HG02623 (cell line): ENCODE measurements around the gene TTYH3.
"Not testable (repeated sequence)": the region's sequence is repeated elsewhere in the genome, so short reads cannot be mapped to it uniquely, and the experiment has no call there.

Experiments used
- ATAC-seq: cut with Tn5 transposase; IDR thresholded peaks from one replicate; pipeline ENCODE4 v1.9.1; 2021; ENCODE audit warnings: moderate library complexity; ENCODE audit not compliant: unreplicated experiment

TTYH3 gene

DNA sequence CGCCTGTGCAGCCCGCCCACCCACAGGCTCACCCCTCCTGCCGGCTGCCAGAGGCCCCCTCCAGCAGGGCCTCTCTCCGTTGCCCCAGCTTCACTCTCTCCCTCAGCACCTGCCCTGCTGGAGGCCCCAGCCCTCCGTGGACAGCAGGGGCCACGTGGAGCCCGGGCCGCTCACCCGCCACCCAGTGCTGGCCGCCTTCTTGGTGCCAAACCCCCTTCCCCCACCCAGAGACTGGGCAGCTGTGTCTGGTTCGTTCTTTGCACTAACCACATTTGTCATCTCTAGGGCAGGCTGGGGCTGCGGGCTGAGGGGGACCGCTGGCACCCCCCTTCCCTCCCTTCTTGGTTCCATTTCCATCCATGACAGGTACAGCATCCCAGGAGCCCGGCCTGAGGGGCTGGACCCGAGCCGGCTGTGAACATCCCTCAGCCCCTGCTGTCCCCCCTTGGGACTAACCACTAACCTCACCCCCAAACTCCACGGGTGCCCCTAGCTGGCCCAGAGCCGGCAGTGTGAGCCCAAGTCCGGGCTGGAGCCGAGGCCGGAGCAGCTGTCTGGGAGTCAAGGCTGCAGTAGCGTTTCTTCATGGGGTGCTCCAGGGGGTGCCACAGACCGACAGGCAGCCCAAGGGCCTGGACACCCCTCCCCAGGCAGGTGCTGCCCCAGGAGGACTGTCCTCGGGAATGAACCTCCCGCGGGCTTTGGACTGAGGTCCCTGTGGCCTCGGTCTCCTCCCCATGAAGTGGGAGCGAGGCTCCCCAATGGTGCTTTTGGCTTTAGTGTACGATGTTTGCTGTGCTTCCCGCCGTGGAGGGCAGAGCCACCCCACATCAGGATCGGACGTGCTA, 30.7 kb downstream of the TTYH3 start:
- no peak for ATAC-seq

DNA sequence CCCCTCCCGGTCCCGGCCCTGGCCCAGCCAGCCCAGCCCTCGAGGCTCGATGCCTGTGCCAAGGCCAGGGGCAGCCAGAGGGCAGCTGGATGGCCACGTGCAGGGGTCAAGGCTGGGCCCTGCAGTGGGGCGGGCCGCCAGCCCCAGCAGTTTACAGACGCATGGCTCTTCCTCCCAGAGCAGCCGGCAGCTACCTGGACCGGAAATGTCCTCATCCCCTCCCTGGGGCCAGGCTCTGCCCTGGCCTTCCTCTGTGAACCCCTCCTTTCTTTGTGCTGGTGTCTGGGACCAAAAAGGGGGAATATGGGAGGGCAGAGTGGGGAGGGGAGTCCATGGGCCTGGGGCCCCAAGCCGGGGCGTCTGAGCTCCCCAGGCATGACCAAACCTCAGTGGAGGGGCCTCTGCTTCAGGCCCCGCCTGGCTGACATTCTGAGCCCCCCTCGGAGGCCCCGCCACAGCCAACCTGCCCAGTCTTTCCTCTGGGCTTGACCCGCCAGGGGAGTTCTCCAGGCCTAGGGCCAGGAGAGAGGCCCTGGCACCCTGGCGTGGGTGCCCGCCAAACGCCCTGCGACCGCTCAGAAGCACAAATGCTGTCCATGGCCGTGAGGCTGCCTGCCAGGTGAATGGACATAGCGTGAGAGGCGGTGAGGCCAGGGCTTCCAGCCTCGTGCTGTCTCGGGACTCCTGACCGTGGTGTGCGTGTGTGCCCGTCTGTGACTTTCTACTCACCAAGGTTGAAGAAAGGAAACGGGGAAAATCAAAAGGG, 31.5 kb downstream of the TTYH3 start:
- no peak for ATAC-seq

DNA sequence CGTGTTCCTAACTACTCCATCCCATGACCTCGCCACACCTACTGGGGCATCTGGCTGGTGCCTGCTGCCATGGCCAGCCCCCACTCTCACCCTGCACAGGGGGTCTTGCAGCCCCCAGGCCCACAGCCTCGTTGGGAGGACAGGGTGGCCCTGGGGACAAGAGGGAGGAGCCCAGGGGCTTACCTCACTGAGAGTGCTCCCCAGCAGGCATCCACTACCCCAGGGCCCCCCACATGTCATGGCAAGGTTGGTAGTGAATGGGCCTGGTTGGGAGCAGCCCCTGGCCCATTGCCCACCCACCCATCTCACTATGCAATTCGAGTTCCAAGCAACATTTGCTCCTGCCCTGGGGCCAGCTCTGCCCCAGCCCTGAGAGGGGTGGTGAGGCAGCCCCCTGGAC, 32.2 kb downstream of the TTYH3 start:
- no peak for ATAC-seq

DNA sequence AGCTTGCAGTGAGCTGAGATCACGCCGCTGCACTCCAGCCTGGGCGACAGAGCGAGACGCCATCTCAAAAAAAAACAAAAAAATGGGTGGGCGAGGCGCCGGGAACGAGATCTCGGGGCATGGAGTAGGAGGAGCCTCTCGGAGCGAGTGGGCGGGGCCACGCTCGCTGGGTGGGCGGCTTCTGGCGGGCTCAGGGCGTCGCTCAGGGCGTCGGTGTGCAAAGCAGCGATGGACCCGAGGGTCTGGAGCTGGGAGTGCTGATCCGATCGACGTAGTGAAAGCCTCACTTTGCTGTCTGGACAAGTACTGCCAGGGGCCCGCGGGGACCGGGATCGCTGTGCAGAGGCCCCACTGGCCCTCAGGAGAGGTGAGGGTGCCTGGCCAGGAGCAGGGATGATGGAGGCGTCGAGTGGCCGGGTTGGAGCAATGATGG, 33.6 kb downstream of the TTYH3 start:
- ATAC-seq, result no peak

DNA sequence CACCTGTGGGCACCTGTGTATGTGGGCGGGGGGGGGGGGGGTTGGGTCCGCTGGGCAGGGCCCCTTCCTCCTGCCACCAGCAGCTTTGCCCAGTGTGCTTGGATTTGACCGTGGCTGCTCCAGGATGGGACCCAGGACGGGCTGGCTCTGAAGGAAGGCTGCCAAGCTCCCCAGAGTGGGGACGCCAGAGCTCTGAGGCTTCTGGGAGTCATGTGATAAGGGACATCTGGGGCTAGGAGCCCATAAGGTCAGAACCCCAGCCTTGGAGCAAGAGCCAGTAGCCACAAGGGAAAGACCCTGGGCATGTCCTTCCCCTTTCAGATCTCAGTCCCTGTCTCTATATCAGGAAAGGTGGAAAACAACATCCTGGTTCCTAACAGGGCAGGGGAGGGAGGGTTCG, 34.4 kb downstream of the TTYH3 start:
- ATAC-seq, result no peak

DNA sequence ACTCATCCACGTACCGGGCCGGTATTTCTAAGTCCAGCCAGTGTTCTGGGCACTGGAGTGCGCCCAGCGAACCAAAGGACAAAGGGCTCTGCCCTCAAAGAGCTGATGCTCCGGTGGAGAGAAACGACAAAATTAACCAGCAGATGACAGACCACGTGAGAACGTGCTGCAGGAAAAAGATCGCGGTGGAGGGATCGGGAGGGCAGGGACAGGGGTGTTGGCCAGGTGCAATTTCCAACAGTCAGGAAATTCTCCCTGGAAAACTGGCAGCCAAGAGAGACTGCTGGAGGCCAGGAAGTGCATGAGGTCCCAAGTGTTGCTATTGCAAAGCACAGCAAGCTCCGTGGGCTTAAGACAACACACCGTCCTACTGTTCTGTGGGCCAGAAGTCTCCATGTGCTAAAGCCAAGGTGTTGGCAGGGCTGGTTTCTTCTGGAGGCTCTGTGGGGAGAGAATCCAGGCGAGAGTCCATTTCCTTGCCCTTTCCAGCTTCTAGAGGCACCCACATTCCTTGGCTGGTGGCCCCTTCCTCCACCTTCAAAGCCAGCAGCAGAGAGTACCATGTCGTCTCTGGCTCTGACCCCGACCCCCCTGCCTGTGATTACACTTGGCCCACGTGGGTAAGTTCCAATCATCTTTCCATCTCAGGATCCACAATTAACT, 34.9 kb downstream of the TTYH3 start:
- no peak for ATAC-seq

DNA sequence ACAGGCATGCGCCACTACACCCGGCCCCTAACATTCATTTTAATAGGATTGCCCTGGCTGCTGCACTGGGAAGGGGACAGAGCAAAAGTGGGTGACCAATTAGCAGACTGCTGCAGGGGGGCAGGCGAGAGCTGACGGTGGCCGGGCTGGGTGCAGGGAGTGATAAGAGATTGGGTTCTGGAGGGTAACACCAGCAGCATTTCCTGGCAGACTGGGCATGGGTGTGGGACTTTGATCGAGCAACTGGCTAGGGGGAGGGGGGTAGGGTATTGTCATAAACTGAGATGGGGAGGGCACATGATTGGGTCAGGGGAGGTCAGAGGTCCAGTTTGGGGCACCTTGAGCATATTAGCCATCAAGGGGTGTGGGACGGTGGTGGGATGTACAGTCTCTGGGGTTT, 36.1 kb downstream of the TTYH3 start:
- ATAC-seq, result no peak

DNA sequence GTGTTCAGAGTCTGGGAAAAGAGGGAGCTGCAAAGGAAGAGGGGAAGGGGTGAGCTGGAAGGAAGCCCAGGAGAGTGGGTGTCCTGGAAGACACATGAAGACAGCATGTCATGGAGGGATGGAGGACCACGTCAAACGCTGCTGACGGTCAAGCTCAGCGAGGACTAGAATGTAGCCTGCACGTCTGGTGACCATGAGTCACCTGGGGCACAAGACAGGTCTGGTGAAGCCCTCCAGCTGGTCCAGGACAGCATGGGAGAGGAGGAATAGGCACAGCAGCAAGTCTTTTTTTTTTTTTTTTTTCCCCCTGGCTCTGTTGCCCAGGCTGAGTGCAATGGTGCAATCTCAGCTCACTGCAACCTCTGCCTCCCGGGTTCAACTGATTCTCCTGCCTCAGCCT, 36.6 kb downstream of the TTYH3 start:
- ATAC-seq, result no peak

DNA sequence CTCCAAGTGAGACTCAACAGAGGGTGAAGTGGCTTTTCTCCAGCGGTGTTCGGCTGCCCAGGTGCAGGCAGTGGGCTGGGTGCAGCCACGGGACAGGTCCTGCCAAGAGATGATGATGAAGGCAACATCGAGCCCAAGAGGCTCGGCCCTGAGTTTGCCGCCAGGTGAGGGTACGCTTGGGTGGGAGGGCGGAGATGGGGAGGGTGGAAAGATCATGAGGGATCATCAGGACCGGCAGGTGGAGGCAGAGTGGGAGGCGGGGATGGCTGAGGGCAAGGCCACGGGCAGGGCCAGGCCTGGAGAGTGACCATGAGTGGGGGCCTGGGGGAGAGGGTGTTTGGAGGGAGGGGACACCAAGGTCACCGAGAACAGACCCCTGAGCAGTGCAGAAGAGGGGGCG, 38.4 kb downstream of the TTYH3 start:
- no peak for ATAC-seq

DNA sequence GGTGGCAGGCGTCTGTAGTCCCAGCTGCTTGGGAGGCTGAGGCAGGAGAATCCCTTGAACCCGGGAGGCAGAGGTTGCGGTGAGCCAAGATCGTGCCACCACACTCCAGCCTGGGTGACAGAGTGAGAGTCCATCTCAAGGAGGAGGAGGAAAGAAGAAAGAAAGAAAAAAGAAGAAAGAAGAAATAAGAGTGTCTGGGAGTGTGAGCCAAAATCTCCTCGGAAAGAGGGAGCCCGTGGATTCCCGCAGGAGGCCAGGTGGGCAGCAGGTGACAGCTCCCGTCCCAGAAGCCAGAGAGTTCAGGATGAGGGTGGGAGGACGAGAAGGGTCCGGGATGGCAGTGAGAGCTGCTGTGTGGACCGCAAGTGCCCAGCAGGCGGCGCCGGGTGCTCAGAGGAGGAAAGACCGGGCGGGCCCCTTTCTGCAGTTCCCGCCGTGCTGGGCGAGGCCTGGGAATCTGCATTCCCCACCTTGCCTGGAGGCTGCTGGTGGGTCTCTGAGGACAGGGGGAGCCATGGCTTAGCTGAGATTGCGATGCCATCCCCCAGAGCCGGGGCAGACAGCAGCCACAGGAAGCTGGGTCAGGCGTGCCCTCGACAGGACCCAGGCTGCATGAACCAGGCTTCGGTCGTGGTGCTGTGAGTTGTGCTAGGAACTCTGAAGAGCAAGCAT, 39.1 kb downstream of the TTYH3 start:
- no peak for ATAC-seq

DNA sequence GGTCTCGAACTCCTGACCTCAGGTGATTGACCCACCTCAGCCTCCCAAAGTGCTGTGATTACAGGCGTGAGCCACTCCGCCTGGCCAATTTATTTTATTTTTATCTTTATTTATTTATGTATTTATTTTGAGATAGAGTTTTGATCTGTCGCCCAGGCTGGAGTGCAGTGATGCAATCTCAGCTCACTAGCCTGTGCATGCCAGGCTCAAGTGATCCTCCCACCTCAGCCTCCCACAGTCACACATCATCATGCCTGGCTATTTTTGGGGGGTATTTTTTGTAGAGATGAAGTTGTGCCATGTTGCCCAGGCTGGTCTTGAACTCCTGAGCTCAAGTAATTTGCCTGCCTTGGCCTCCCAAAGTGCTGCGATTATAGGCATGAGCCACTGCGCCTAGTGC, 41.4 kb downstream of the TTYH3 start:
- not testable (repeated sequence) for ATAC-seq

DNA sequence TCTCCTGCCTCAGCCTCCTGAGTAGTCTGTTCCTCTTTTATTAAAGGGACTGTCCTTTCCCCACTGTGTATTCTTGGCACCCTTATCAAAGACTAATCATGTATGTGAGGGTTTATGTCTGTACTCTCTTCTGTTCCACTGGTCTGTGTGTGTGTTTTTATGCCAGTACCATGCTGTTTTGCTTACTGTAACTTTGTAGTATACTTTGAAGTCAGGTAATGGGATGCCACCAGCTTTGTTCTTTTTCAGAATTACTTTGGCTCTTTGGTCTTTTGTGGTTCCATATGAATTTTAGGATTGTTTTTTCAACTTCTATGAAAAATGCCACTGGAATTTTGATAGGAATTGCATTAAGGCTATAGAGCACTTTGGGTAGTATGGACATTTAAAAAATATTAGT, 42.1 kb downstream of the TTYH3 start:
- no peak for ATAC-seq

DNA sequence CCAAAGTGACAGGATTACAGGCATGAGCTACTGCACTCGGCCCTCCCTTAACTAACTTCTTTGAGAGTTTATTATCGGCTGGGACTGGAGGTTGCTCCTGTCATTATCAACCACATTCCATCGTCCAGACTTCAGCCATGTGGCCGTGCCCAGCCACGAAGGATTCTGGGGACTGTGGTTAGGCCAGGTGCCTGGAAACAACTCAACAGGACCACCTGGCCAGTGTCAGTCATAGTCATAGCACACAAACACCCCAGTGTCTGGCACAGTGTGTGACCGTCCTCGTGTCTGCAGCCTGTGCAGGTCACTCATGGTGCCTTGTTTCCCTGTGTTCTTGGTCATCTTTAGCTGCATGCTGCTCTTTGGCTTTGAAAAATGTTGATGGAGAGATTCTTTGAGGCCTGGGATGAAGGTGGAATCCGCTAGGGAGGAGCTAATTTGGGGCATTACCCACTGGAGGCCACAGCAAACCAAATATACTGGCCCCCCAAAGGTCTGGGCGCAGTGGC, 43.5 kb downstream of the TTYH3 start:
- ATAC-seq, result no peak

DNA sequence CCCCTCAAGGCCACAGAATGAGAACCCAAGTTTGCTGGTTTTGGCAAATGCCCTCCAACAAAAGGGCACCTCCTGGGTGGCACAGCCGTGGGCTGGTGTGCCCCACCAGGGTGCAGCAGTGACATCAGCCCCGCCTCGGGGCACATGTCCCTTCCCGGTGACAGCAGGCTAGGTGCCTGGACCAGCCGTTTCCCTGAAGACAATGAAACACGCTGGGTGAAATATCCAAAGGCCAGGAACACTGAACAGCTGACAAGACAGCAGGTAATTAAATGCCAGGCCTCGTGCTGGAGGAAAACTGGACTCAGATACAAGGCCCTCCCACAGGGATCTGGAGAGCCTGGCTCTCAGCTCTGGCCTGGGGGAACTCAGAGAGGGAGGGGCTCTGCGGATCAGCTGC, 44.8 kb downstream of the TTYH3 start:
- ATAC-seq, result not testable (repeated sequence)

DNA sequence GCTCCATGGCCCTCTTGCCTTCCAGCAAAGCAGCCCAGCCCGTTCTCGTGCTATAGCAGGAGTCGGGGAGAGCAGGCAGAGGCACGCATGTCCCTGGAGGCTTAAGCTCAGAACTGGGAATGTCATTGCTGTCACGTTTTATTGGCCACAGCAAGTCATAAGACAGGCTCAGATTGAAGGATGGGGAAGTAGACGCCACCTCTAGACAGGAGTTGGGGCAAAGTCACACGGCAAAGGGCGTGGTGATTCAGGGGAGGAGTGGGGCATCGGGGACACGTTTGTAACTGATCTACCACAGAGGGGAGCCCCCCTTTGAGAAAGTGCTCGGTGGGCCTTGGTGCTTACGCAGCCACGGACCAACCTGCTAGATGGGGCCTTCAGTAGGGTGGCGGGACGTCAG, 46.7 kb downstream of the TTYH3 start:
- not testable (repeated sequence) for ATAC-seq

DNA sequence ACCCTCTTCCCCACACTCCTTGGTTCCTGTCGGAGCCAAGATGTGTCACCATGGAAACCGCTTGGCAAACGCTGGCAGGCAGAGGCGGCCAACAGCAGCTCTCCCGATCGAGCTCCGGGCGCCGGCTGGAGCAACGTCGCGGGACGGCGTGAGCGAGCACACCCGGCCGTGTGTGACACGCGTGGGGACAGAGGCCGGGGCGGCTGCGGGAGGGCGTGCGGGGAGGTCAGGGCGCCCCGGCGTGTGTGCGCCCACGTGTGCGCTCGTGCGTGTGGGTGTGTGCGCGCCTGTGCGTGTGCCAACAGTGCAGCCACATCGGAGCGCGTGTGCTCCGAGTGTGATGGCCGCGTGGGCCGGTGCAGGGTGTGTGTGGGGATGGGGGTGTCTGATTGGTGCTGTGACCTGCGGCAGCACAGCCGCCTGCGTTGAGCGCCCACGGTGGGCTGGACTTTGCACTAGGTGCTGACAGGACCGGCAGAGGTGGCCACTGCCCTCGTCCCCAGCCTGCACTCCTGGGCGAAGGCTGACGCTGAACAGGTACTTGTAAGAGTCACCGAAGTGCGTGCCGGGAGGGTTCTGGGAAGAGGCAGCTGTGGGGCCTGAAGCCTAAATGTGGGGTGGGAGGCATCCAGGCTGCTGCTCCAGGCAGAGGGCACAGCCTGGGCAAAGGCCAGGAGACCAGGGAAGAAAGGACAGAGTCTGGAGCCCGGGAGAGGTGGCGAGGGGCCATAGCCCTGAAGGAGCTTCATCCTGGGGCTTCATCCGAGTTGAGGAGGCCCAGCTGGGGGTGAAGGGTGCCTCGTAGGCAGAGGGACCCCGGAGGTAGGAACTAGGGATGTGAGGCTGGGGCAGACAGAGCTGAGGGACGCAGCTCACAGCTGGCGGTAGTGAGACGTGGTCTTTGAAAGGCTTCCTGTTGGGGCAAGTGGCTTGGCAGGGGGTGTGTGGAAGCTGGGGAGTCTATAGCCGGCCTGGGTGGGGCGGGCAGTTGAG, 47.6 kb downstream of the TTYH3 start:
- not testable (repeated sequence) for ATAC-seq

DNA sequence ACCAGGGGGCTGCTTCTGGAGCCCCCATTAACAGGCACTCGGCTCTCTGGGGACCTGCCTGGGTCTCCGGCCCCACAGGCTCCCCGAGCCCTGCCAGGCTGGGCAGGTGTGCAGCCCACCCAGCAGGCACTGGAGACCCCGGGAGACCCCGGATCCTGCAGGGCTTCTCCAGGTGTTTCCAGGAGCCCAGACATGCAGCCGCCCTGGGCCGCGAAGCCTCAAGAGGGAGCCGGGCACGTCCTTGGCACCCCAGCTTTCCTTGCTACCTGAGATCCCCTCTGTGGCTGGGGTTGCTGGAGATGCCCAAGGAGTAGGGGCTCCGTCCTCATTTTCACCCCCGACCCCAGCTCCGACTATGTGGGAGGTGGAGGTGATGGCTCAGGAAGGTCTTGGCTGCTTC, 48.5 kb downstream of the TTYH3 start:
- ATAC-seq, result no peak

DNA sequence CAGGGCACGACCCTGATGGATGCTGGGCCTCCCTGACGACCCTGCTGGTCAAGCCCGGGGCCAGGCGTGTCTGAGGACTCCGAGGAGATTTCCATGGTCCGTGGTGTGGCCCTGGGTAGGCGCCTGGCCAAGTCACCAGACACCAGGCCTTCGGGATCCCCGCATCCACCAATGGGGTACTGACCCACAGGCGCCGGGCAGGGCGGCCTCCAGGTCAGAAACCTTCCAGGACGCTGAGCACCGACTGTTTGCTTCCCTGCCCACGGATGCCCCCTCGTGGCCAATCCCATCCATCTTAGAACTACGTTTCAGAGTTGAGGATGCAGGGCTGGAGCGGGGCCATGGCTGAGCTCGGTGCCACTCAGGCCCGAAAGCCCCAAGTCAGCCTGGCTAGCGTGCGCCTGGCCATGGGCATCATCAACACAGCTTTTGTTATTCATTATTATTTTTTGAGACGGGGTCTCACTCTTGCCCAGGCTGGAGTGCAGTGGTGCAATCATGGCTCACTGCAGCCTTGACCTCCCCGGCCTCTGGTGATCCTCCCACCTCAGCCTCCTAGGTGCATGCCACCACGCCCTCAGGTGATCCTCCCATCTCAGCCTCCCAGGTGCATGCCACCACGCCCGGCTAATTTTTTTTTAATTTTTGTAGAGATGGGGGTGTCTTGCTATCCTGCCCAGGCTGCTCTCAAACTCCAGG, 49.2 kb downstream of the TTYH3 start:
- ATAC-seq, result no peak
